ENCODE results near the gene IP6K2.

The IP6K2 gene

GRCh38 chr3:48644898-48645760 is 71.9 kb downstream of the IP6K2 start:
- Histone ChIP-seq H2AFZ (ENCODE audit: low read length) (no peak overlapping the region), H3K27me3 (ENCODE audit: insufficient read depth, low read length) (no peaks in the 10 kb centered on the region), H3K4me2 (ENCODE audit: low read length) (no peak overlapping the region), H3K9ac (ENCODE audit: low read length) (no peak overlapping the region), H3K79me2 (ENCODE audit: insufficient read depth, low read length) (no peaks in the 10 kb centered on the region), H3K9me2 (ENCODE audit: low read depth, low read length) (no peaks in the 10 kb centered on the region), H3K9me3 (ENCODE audit: low read length) (no peaks in the 10 kb centered on the region), H3F3A (ENCODE audit: insufficient read depth, low read length) (no peaks in the 10 kb centered on the region), H3K4me1 (ENCODE audit: insufficient read depth, low read length, severe bottlenecking) (no peaks in the 10 kb centered on the region), H3K4me3 (ENCODE audit: low read depth, low read length, poor library complexity, severe bottlenecking) (no peak overlapping the region), H4K20me1 (ENCODE audit: insufficient read depth, low read length) (no peaks in the 10 kb centered on the region), H3K36me3 (ENCODE audit: insufficient read depth, low read length) (no peaks in the 10 kb centered on the region), H3K27ac (ENCODE audit: low read depth, low read length, poor library complexity, severe bottlenecking) (no peak overlapping the region)
- no peak for TF ChIP-seq CTCF (IDR thresholded peaks at IDR 0.05; ENCODE audit: low read length)
- TF ChIP-seq EZH2 (IDR thresholded peaks at IDR 0.05; ENCODE audit: borderline replicate concordance, low read length): no peak

GRCh38 chr3:48642605-48643004 is 74.4 kb downstream of the IP6K2 start:
- no peaks in the 10 kb centered on the region; the same call in 1 of the 2 replicates for H3K36me3 ChIP-seq (ENCODE audit: insufficient read depth, low read length)
- H3K9me3 ChIP-seq (ENCODE audit: low read length): no peaks in the 10 kb centered on the region
- no peaks in the 10 kb centered on the region for H3K79me2 ChIP-seq (ENCODE audit: insufficient read depth, low read length)
- no peaks in the 10 kb centered on the region for H3K9me2 ChIP-seq (ENCODE audit: low read depth, low read length)
- no peak overlapping the region for H3K4me2 ChIP-seq (ENCODE audit: low read length)
- no peaks in the 10 kb centered on the region for H3F3A ChIP-seq (ENCODE audit: insufficient read depth, low read length)
- H4K20me1 ChIP-seq (ENCODE audit: insufficient read depth, low read length): no peaks in the 10 kb centered on the region
- H3K9ac ChIP-seq (ENCODE audit: low read length): no peak overlapping the region
- no peaks in the 10 kb centered on the region for H3K4me1 ChIP-seq (ENCODE audit: insufficient read depth, low read length, severe bottlenecking)
- no peaks in the 10 kb centered on the region for H3K27me3 ChIP-seq (ENCODE audit: insufficient read depth, low read length)
- no peak for TF ChIP-seq EZH2 (IDR thresholded peaks at IDR 0.05; ENCODE audit: borderline replicate concordance, low read length)
- no peak for TF ChIP-seq CTCF (IDR thresholded peaks at IDR 0.05; ENCODE audit: low read length)
- H2AFZ ChIP-seq (ENCODE audit: low read length): no peak overlapping the region
- H3K27ac ChIP-seq (ENCODE audit: low read depth, low read length, poor library complexity, severe bottlenecking): no peak overlapping the region
- no peak overlapping the region for H3K4me3 ChIP-seq (ENCODE audit: low read depth, low read length, poor library complexity, severe bottlenecking)

- H3K4me3 ChIP-seq (ENCODE audit: low read depth, low read length, poor library complexity, severe bottlenecking): no peak overlapping the region
- peaks cover 10% of the 10 kb centered on the region for H3K4me1 ChIP-seq (ENCODE audit: insufficient read depth, low read length, severe bottlenecking)
These were observed 75.6 kb downstream of the IP6K2 start for GRCh38 chr3:48641396-48641795.

More at GRCh38 chr3:48641396-48641795, 75.6 kb downstream of the IP6K2 start:
- H3F3A ChIP-seq (ENCODE audit: insufficient read depth, low read length): no peaks in the 10 kb centered on the region
- H3K4me2 ChIP-seq (ENCODE audit: low read length): no peak overlapping the region
- no peaks in the 10 kb centered on the region; the same call in 1 of the 2 replicates for H3K36me3 ChIP-seq (ENCODE audit: insufficient read depth, low read length)
- H3K9ac ChIP-seq (ENCODE audit: low read length): no peak overlapping the region
- H3K27ac ChIP-seq (ENCODE audit: low read depth, low read length, poor library complexity, severe bottlenecking): no peak overlapping the region
- no peak for TF ChIP-seq EZH2 (IDR thresholded peaks at IDR 0.05; ENCODE audit: borderline replicate concordance, low read length)
- H3K79me2 ChIP-seq (ENCODE audit: insufficient read depth, low read length): no peaks in the 10 kb centered on the region
- H3K27me3 ChIP-seq (ENCODE audit: insufficient read depth, low read length): no peaks in the 10 kb centered on the region
- H2AFZ ChIP-seq (ENCODE audit: low read length): no peak overlapping the region
- H3K9me3 ChIP-seq (ENCODE audit: low read length): no peaks in the 10 kb centered on the region
- no peaks in the 10 kb centered on the region for H3K9me2 ChIP-seq (ENCODE audit: low read depth, low read length)
- H4K20me1 ChIP-seq (ENCODE audit: insufficient read depth, low read length): no peaks in the 10 kb centered on the region
